GM18858 (cell line): ENCODE measurements around the gene ZBTB32.

Source experiments
- ATAC-seq: cut with Tn5 transposase; IDR thresholded peaks from one replicate; pipeline ENCODE4 v1.9.1; 2021; ENCODE audit not compliant: unreplicated experiment

Gene ZBTB32

DNA sequence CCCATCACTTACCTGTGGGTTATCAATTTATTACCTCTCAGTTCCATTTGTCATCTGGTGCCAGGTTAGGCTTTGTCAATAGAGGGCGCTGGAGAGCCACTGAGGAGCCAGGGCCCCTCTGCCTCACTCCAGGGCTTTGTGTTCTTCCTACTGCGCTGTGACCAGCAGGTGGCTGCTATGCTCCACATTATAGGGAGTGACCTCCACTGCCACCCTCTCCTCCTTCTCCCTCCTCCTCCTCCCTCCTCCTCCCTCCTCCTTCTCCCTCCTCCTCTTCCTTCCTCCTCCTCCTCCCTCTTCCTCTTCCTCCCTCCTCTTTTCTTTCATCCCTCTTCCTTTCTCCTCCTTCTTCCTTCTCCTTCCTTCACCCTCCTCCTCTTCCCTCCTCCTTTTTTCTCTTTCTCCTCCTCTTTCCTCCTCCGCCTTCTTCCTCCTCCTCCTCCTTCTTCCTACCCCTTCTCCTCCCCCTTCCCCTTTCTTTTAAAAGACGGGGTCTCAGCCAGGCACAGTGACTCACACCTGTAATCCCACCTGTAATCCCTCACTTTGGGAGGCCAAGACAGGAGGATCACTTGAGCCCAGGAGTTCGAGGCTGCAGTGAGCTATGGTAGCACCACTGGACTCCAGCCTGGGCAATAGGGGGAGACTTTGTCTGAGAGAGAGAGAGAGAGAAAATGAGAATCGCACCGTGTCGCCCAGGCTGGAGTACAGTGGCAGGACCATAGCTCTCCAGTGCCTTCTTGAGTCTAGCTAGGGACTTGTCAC lies 10.3 kb upstream of the ZBTB32 start:
- peak; percentile 62 for ATAC-seq

DNA sequence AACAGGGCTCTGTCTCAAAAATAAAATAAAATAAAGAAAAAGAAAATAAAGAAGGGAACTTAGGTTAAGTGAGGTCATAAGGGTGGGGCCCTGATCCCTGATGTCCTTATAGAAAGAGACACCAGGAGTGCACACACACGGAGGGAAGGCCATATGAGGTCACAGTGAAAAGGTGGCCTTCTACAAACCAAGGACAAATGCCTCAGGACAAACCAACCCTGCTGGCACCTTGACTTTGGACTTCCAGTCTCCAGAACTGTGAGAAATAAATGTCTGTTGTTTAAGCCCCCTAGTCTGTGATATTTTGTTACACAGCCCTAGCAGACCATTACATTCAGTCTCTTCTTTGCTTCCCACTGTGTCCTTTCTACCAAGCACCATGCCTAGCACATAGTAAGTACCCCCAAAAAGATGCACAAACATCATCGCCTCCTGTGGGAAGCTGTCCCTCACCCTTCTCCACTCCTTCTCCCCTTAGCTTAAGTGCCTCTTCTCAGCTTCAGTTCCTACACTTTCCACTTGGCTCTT lies 8.4 kb upstream of the ZBTB32 start:
- ATAC-seq = no peak

DNA sequence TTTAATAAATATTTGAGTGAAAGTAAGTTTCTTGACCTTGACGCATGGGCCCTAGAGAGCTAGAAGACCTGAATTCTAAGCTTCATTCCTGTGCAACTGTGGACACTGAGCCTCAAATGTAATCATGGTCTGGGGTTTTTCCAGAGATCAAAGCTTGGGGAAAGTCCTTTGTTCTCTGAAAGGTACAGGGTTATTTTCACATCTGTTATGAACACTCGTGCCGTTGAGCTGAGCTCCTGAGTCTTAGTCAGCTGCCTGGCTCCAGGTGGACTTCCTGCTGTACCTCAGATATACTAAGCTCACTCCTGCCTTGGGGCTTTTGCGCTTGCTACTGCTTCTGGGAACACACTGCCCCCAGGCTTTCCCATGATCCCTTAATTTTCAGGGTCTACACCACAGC lies 7.5 kb upstream of the ZBTB32 start:
- ATAC-seq = no peak

DNA sequence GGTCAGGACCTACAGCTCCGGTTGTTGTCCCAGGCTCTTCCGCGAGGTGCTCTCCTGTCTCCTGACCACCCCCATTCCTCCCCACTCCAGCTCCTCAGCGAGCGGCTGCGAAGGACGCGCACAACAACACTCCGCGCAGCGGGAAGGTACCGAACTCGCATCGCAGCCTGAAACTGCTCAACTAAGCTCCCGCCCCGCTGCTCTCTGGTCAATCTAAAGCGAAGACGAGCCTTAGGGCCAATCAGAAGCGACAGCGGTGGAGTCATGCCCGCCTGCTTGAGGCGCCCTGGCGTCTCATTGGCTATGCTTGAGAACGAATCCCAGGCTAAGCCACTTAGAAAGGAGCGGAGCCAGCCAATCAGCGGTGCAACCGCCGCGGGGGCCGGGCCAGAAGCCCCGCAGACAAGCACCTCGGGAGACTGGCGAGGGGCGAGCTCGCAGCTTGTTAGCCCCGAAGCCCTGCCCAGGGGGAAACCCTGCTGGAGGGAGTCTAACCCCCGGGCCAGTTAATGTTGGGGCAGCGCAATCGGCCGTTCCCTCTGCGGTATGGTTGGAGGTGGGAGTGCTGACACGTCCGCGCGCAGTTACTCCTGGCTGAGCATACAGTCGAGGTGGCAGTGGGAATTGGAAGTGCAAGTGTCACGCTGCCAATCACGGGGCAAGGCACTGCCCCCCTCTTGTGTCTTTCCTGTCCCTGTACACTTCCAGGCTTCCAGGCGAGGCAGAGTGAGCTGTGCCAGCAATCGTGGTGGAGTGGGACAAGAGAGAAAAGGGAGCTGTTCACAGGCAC lies 1.9 kb upstream of the ZBTB32 start:
- ATAC-seq = peak; percentile 93

DNA sequence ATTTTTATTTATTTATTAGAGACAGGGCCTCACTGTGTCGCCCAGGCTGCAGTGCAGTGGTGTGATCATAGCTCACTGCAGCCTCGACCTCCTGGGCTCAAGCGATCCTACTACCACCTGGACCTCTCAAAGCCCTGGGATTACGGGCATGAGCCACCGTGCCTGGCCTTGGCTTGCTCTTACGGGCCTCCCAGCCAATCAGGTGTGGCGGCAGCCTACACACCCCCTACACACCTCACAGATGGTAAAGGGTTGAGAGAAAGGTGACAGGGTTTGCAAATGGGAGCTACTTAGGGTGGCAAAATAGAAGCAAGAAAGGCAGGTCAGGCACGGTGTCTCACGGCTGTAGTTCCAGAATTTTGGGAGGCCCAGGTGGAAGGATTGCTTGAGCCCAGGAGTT lies 1.0 kb upstream of the ZBTB32 start:
- no peak for ATAC-seq

DNA sequence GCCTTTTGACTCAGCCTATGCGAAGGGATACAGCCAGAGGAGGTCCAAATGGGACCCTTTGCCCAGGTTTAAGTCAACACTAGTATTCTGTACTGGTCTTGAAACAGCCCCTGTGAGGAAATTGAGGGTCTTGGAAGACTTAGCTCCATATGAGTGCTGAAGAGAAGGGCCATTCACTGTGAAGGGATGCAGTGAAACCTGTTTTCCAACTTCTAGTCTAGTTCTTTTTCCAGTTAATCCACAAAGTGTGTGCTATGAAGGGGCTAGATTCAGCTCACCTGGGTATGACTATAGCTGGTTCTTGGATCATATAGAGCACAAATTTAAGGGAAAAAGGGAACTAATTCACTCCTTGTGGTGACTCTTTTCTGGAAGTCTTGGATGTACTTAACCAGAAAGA lies 4.0 kb downstream of the ZBTB32 start:
- ATAC-seq = no peak

DNA sequence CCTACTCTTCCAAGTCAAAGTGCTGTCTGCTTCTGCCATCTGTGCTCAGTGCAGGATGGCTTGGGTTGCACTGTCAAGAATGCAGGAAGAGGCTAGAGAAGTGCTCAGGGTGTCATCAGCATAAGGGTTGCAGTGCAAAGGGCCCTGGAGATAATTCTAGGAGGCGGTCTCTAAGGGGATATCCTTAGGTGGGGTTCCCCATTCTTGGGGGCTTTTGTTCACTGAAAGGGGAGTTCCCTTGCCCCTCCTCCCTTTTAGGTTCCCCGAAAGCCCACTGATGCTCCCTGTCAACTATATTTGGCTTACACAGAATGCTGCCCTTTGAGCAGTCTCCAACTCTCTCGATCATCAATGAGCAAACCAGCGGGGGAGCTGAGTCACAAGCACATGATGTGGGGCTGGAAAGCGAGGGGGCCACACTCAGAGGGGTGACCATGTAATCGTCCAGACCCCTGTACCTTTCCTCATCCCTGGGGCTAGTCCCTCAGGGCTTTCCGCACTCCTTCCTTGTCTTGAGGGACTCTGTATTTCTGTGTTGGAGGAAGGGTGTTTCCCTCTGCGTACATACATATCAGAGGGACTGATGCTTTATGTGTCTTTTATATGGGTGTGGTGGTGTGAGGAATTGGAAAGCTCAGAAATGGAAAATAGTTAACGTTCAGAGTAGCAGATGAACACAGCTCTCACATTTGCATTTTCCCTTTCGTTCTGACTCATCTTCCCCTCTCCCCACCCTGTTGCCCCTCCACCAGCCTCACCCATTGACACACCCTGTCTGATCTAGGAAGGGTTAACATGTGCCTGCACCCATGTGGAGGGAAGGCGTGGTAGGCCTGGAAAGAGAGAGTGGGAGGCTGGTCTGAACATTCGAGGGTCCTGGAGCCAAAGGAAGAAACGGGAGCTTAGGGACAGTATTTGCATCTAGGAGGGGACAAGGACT lies 6.7 kb downstream of the ZBTB32 start:
- no peak for ATAC-seq

DNA sequence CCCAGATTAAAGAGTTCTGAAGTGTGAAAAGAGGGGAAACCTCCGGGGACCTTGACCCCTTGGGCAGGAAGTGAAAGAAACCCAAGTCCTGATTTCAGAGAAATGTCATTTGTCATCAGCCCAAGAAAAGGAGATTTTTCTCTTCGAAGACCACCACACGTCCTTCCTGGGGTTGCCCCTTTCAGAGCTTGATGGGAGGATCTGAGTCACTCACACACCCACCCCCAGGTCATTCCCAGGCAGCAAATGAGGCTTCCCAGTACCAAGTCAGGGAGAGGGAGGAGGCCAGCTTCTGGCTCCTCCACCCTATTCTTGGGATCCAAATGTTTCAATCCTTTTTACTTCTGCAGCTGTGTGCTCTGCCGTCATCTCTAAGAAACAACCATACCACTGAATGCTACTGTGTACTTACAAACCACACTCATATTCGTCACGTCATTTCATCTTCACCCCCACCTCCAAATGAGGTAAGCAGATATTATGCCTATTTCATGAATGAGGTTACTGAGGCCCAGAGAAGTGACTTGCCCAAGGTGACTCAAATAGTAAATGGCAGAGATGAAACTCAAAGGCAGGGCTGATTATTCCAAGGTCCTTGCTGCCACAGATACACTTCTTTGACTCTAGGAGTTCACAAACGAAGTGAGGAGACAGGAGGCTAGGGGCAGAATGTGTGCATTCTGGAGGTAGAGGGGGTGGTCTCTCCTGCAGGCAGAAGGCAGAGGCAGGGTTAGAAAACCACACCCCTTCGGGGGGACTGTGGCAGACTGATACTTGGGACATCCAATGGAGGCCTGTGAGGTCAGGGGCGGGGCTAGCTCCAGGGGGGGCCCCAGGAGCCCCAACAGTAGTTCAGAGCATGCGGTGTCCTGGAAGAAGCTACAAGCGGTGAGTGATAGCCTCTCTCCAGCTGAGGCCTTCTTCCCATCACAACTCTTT lies 8.5 kb downstream of the ZBTB32 start:
- no peak for ATAC-seq

DNA sequence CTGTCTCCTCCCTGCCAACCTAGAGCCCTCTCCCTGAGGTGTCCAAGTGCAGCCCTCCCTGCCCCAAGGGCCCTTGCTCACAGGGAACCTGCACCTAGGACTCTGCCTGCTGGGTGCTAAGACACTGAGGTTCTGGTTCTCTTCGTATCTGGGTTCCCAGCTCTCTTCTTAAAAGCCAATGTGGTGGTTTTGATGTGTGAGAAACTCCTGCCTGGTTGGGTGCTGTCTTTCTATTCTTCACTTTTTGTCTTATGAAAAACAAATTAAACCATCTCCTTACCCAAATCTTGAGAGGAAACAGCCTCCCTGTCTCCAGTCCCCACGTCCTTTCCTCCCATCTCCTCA lies 9.1 kb downstream of the ZBTB32 start:
- ATAC-seq = no peak

DNA sequence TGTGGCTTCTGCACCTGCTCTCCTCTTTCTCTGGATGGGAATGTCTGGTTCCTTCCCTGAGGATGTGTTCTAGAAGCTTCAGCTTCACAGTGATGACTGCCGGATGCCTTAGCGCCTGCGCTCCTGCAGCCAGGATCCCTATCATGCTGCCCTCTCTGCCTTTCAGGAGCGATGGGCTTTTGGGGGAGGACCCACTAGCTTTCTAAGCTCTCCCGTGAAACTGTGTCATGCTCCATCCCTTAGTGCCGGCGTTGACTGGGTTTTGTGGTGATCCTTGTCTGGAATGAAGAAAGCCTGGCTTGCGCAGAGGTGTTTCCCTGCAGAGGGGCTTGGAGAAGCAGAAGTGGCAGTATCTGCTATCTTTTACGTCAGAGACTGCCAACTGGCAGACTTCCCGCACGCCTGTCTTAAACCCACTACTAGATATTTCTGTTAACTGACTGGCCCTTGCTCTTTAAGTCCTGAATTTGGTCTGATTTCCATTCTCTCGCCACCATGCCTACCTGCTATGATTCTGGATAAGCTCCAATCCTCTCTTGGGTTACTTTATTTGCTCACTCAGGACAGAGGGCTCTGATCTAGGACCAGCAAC lies 9.6 kb downstream of the ZBTB32 start:
- ATAC-seq = no peak

DNA sequence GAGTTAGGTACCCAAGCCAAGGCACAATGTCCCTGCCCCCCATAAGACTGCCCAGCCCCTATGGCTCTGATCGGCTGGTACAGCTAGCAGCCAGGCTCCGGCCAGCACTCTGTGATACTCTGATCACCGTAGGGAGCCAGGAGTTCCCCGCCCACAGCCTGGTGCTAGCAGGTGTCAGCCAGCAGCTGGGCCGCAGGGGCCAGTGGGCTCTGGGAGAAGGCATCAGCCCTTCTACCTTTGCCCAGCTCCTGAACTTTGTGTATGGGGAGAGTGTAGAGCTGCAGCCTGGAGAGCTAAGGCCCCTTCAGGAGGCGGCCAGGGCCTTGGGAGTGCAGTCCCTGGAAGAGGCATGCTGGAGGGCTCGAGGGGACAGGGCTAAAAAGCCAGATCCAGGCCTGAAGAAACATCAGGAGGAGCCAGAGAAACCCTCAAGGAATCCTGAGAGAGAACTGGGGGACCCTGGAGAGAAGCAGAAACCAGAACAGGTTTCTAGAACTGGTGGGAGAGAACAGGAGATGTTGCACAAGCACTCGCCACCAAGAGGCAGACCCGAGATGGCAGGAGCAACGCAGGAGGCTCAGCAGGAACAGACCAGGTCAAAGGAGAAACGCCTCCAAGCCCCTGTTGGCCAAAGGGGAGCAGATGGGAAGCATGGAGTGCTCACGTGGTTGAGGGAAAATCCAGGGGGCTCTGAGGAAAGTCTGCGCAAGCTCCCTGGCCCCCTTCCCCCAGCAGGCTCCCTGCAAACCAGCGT lies 10.4 kb downstream of the ZBTB32 start:
- no peak for ATAC-seq

DNA sequence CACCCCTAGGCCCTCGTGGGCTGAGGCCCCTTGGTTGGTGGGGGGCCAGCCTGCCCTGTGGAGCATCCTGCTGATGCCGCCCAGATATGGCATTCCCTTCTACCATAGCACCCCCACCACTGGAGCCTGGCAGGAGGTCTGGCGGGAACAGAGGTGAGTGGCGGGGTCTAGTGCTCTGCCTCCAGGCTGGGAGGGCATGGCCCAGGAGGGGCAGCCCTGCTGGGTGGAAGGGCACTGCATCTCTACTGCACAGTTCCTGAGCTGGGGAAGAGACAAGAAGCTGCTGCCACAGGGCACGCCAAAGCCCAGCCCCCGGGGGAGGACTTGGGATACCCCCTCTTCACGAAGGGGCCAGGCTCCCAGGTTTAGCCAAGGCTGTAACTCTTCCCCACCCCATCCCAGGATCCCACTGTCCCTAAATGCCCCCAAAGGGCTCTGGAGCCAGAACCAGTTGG lies 11.0 kb downstream of the ZBTB32 start:
- ATAC-seq = no peak

DNA sequence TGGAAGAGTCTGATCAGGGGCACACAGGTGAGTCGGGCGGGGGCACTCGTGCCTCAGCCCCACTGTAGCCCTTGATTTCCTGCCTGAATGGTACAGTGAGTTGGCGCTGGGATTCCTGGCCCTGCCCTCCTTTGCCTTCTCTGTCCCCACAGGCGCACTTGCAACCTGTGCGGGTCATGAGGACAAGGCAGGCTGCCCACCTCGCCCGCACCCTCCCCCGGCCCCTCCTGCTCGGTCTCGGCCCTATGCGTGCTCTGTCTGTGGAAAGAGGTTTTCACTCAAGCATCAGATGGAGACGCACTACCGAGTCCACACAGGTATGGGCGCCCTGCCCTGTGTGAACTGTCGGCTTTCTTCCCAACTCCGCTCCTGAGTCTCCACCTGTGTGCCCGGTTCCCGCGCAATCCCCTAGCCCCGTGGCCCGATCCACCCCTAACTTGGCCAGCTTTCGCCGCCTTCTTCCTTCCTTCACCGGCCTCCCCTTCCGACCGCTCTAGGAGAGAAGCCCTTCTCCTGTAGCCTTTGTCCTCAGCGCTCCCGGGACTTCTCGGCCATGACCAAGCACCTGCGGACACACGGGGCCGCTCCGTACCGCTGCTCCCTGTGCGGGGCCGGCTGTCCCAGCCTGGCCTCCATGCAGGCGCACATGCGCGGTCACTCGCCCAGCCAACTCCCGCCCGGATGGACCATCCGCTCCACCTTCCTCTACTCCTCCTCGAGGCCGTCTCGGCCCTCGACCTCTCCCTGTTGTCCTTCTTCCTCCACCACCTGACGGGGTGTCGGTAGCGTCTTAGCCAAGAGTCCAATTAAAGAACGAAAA lies 11.8 kb downstream of the ZBTB32 start:
- no peak for ATAC-seq

DNA sequence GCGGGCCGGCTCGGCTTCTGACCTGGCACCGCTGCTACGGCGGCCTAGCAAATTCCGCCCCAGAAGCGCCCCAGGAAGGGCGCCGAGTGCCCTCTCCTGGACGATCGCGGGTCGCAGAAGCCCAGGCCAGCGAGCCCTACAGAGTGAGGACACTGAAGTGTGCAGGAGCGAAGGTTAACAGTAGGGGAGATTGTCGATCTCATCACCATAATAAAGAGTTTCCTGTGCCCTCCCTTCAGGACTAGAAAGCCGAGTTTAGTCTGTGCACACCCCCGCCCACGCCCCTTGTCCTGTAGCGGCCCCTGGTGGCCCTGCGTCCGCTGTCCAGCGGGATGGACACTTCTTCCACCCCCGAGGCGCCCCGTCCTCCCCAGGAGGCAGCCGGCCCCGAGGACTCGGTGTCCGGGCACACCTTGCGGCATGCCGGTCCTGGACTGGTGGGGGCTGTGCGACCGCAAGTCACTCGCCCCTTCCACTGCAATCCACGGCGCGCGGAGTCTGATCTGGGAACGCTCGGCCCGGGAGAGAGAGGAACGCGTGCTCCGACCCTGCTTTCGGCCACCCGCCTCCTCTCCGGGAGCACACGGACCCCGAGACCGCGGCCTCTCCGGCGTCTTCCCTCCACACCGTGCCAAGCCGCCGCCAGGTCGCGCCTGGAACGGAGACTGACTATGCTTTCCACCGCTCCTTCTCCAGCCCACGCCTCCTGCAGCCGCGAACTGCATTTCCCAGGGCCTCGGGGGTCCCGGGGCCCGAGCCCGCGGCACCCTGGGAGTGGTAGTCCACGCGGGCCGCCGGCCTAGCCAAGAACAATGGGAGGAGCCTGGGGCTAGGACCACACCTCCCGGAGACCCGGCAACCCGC lies 12.7 kb downstream of the ZBTB32 start:
- peak; percentile 48 for ATAC-seq

DNA sequence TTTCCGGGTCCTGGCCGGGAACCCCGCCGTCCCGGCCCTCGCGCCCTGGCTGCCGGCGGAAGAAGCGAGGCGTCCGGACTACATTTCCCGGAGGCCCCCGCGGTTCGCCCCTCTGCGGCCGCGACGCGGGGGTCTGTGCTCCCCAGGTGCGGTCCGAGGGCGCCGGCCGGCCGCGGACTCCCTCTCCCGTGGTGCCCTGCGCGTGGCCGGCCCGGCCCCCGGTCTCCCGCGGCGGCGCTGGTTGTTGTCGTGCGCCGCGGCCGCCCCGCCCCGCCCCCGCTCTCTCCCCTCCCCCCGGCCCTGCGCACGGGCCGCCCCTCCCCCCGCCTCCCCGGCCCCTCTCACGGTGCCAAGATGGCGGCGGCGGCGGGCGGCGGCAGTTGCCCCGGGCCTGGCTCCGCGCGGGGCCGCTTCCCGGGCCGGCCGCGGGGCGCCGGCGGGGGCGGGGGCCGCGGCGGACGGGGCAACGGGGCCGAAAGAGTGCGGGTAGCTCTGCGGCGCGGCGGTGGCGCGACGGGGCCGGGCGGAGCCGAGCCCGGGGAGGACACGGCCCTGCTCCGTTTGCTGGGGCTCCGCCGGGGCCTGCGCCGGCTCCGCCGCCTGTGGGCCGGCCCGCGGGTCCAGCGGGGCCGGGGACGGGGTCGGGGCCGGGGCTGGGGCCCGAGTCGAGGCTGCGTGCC lies 13.4 kb downstream of the ZBTB32 start, which contains the start of gene KMT2B:
Gene KMT2B, plus strand, starts transcription at position 339 of the 680 bp plus-strand sequence. Its CDS starts 16 bp downstream, at position 355.
- peak; percentile 2 for ATAC-seq

DNA sequence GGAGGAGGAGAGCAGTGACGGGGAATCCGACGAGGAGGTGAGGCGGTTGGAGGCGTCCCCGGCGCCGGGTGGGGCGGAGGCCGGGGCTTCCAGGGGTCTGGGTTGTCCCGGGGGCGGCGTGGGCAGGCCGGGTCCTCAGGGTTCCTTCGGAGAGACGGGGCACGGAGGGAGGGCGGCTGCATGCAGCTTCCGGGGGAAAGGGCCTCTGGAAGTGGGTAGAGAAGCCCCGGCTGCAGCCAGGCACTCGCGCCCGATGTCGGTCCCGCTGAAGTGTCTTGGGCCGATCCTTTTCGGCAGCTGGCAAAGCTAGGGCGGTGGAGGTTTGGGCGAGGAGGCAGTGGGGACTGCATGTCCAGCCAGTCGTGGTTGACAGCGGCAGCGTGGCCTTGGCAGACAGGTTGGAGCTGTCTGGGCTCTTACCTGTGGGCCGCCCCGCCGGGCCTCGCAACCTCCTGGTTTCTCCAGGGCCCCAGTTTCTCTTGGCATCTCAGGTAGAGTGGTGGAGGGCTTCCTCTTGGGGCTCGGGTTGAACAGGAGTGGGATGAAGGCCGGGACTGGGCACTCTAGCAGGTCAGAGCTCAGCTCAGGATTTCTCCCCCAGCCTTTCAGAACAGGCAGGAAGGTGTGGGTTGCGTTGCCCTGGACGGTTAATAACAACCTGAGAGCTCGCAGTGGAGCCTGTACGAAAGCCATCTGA lies 14.1 kb downstream of the ZBTB32 start:
- ATAC-seq = no peak
